Measurements from ENCODE around the gene MCRIP2. TPM values are rescaled to one million over a fixed set of nuclear protein-coding genes. Genes with fewer than 3 reads are reported as not detected.
"Not testable (repeated sequence)": the region's sequence is repeated elsewhere in the genome, so short reads cannot be mapped to it uniquely, and the experiment has no call there.

MCRIP2 gene
- total RNA-seq, 1 donor: 13.3 TPM

GRCh38 chr16:595942-596735 lies 45.5 kb upstream of the MCRIP2 start:
- no peak overlapping the region for H3K4me3 ChIP-seq (ENCODE audit: low read depth, low read length)
- TF ChIP-seq CTCF (IDR thresholded peaks at IDR 0.05; ENCODE audit: insufficient read depth, low read length): no peak
- no peak for DNase-seq (ENCODE audit: low read depth)

GRCh38 chr16:596736-597060 lies 44.9 kb upstream of the MCRIP2 start:
- no peak for DNase-seq (ENCODE audit: low read depth)
- H3K4me3 ChIP-seq (ENCODE audit: low read depth, low read length): no peak overlapping the region
- TF ChIP-seq CTCF (IDR thresholded peaks at IDR 0.05; ENCODE audit: insufficient read depth, low read length): no peak

GRCh38 chr16:597655-598054 lies 44.0 kb upstream of the MCRIP2 start:
- DNase-seq (ENCODE audit: low read depth); H3K4me3 ChIP-seq (ENCODE audit: low read depth, low read length): not testable (repeated sequence)

GRCh38 chr16:598823-599739 lies 42.5 kb upstream of the MCRIP2 start:
- DNase-seq (ENCODE audit: low read depth): no peak
- no peak for TF ChIP-seq CTCF (IDR thresholded peaks at IDR 0.05; ENCODE audit: insufficient read depth, low read length)
- no peak overlapping the region for H3K4me3 ChIP-seq (ENCODE audit: low read depth, low read length)

- no peak overlapping the region for H3K4me3 ChIP-seq (ENCODE audit: low read depth, low read length)
- no peak for DNase-seq (ENCODE audit: low read depth)
- peak; percentile 26 for TF ChIP-seq CTCF (IDR thresholded peaks at IDR 0.05; ENCODE audit: insufficient read depth, low read length)
These were observed 40.8 kb upstream of the MCRIP2 start for GRCh38 chr16:600781-601180.

GRCh38 chr16:603933-604332 lies 37.7 kb upstream of the MCRIP2 start:
- no peak for DNase-seq (ENCODE audit: low read depth)
- TF ChIP-seq CTCF (IDR thresholded peaks at IDR 0.05; ENCODE audit: insufficient read depth, low read length): no peak
- no peak overlapping the region for H3K4me3 ChIP-seq (ENCODE audit: low read depth, low read length)

- no peak for TF ChIP-seq CTCF (IDR thresholded peaks at IDR 0.05; ENCODE audit: insufficient read depth, low read length)
- H3K4me3 ChIP-seq (ENCODE audit: low read depth, low read length): no peak overlapping the region
These were observed 34.8 kb upstream of the MCRIP2 start for GRCh38 chr16:606656-607307.

More at GRCh38 chr16:606656-607307, 34.8 kb upstream of the MCRIP2 start:
- no peak for DNase-seq (ENCODE audit: low read depth)
